Thymus (tissue), 11 donors: ENCODE measurements around the gene CST5. TPM values are rescaled to one million over a fixed set of nuclear protein-coding genes. Genes with fewer than 3 reads are reported as not detected.
"Not testable (repeated sequence)": the region's sequence is repeated elsewhere in the genome, so short reads cannot be mapped to it uniquely, and the experiment has no call there.

ENCODE experiments used
- DNase-seq, 9 donors: peaks; one replicate each; pipeline ENCODE4 v3.0.0-alpha.2; 2013; ENCODE audit warnings: low spot score in 9 of 9, low read depth in 6 of 9, missing footprints in 1 of 9
- H3K27ac ChIP-seq, 2 donors: one replicate each; pipeline ENCODE4 v1.5.1; 2013; ENCODE audit warnings: control low read depth in 1 of 2, low read depth in 1 of 2, low read length in 1 of 2, mild to moderate bottlenecking in 1 of 2, moderate library complexity in 1 of 2
- H3K27me3 ChIP-seq, 2 donors: one replicate each; pipeline ENCODE4 v1.5.1; 2013; ENCODE audit warnings: low read length in 1 of 2; ENCODE audit not compliant: control insufficient read depth in 2 of 2, insufficient read depth in 1 of 2
- H3K36me3 ChIP-seq, 2 donors: one replicate each; pipeline ENCODE4 v1.5.1; 2013; ENCODE audit warnings: low read length in 1 of 2, mild to moderate bottlenecking in 1 of 2, moderate library complexity in 1 of 2; ENCODE audit not compliant: control insufficient read depth in 2 of 2, insufficient read depth in 2 of 2
- H3K4me1 ChIP-seq, 2 donors: one replicate each; pipeline ENCODE4 v1.5.1; 2013; ENCODE audit warnings: low read length in 2 of 2; ENCODE audit not compliant: control insufficient read depth in 2 of 2, insufficient read depth in 2 of 2
- H3K4me3 ChIP-seq, 2 donors: one replicate each; pipeline ENCODE4 v1.5.1; 2013; ENCODE audit warnings: low read length in 2 of 2, control low read depth in 1 of 2, mild to moderate bottlenecking in 1 of 2
- H3K9me3 ChIP-seq, 2 donors: one replicate each; pipeline ENCODE4 v1.5.1; 2013; ENCODE audit warnings: low read length in 1 of 2, mild to moderate bottlenecking in 1 of 2; ENCODE audit not compliant: control insufficient read depth in 2 of 2, insufficient read depth in 1 of 2
- WGBS: extraction: QIAGEN DNeasy Blood & Tissue Kit; methylation state at CpG from one replicate; pipeline ENCODE4 v1.1.7; 2013; 5-methylcytosine and 5-hydroxymethylcytosine counted together
- polyA plus RNA-seq: library from polyadenylated mRNA; stranded (reverse); fragments of 200-250 nt; gene quantifications from one replicate; pipeline ENCODE4 v1.2.3, GENCODE V29; 2013
- total RNA-seq: library from RNA; stranded (reverse); fragments of 120-200 nt; gene quantifications from one replicate; pipeline ENCODE4 v1.2.4, GENCODE V29; 2013
- donor health status: healthy.

Gene CST5
- total and polyA plus RNA-seq, 2 donors = 0.98 TPM; not detected in 1

GRCh38 chr20:23923311-23923710 lies 43.8 kb upstream of the CST5 start:
- Histone ChIP-seq H3K36me3 (no peaks in the 10 kb centered on the region), H3K4me3 (no peak overlapping the region), H3K4me1 (peaks cover 0 to 32% of the 10 kb centered on the region in 2 donors), H3K27ac (no peak overlapping the region), H3K9me3 (no peaks in the 10 kb centered on the region), H3K27me3 (no peaks in the 10 kb centered on the region)
- WGBS = 80% methylated on average over 6 of the region's 6 CpGs
- no peak for DNase-seq

GRCh38 chr20:23920408-23921325 lies 41.1 kb upstream of the CST5 start:
- peak in 3 of 9 donors; percentile 6 to 19 (median 13) for DNase-seq
- Histone ChIP-seq H3K27me3 (no peaks in the 10 kb centered on the region), H3K9me3 (no peaks in the 10 kb centered on the region), H3K36me3 (no peaks in the 10 kb centered on the region), H3K27ac (peak overlapping the region; percentile 35 to 70), H3K4me1 (peaks cover 0 to 31% of the 10 kb centered on the region in 2 donors), H3K4me3 (no peak overlapping the region)
- WGBS = 89% methylated on average over 5 of the region's 5 CpGs

GRCh38 chr20:23918896-23919295 lies 39.3 kb upstream of the CST5 start:
- H3K9me3 ChIP-seq = no peaks in the 10 kb centered on the region
- DNase-seq = no peak
- 91% methylated on average over 4 of the region's 4 CpGs for whole genome bisulfite sequencing
- no peaks in the 10 kb centered on the region for H3K27me3 ChIP-seq
- H3K4me3 ChIP-seq = no peak overlapping the region
- H3K36me3 ChIP-seq = no peaks in the 10 kb centered on the region
- peaks cover 0 to 31% of the 10 kb centered on the region in 2 donors for H3K4me1 ChIP-seq
- H3K27ac ChIP-seq = no peak overlapping the region

GRCh38 chr20:23918101-23918862 lies 38.7 kb upstream of the CST5 start:
- 82% methylated on average over 11 of the region's 11 CpGs for WGBS
- no peak for DNase-seq
- peaks cover 0 to 2% of the 10 kb centered on the region in 2 donors for H3K27me3 ChIP-seq
- no peaks in the 10 kb centered on the region for H3K9me3 ChIP-seq
- H3K27ac ChIP-seq = no peak overlapping the region
- no peak overlapping the region for H3K4me3 ChIP-seq
- peaks cover 0 to 31% of the 10 kb centered on the region in 2 donors for H3K4me1 ChIP-seq
- H3K36me3 ChIP-seq = no peaks in the 10 kb centered on the region

- WGBS = 94% methylated on average over 9 of the region's 9 CpGs
- no peak overlapping the region for H3K27ac ChIP-seq
Measured at GRCh38 chr20:23917024-23917725, 37.6 kb upstream of the CST5 start.

GRCh38 chr20:23915844-23916243 lies 36.3 kb upstream of the CST5 start:
- Histone ChIP-seq H3K27me3 (peaks cover 0 to 2% of the 10 kb centered on the region in 2 donors), H3K27ac (no peak overlapping the region), H3K4me1 (peaks cover 0 to 22% of the 10 kb centered on the region in 2 donors), H3K4me3 (no peak overlapping the region), H3K9me3 (no peaks in the 10 kb centered on the region), H3K36me3 (no peaks in the 10 kb centered on the region)
- 87% methylated on average over 1 of the region's 1 CpG for WGBS
- no peak for DNase-seq

More at GRCh38 chr20:23917024-23917725, 37.6 kb upstream of the CST5 start:
- Histone ChIP-seq H3K4me1 (peaks cover 0 to 31% of the 10 kb centered on the region in 2 donors), H3K27me3 (peaks cover 0 to 2% of the 10 kb centered on the region in 2 donors), H3K36me3 (no peaks in the 10 kb centered on the region), H3K9me3 (no peaks in the 10 kb centered on the region), H3K4me3 (no peak overlapping the region)
- DNase-seq = no peak

- not testable (repeated sequence) for H3K27ac ChIP-seq, H3K4me1 ChIP-seq, H3K36me3 ChIP-seq, H3K27me3 ChIP-seq, H3K4me3 ChIP-seq, DNase-seq, H3K9me3 ChIP-seq
- WGBS = 94% methylated on average over 4 of the region's 4 CpGs
Measured at GRCh38 chr20:23914469-23914868, 34.9 kb upstream of the CST5 start.

GRCh38 chr20:23910210-23910609 lies 30.7 kb upstream of the CST5 start:
- Histone ChIP-seq H3K36me3 (no peaks in the 10 kb centered on the region), H3K4me1 (no peaks in the 10 kb centered on the region), H3K9me3 (no peaks in the 10 kb centered on the region), H3K27me3 (peaks cover 0 to 2% of the 10 kb centered on the region in 2 donors), H3K4me3 (no peak overlapping the region), H3K27ac (no peak overlapping the region)
- 90% methylated on average over 4 of the region's 4 CpGs for WGBS
- no peak for DNase-seq
